PC-3 (cell line): ENCODE data around the gene SHROOM3.

Experiments used
- EZH2 ChIP-seq: fragments of 300-600 bp; sonication (generic); IDR thresholded peaks from one replicate; pipeline ENCODE4 v1.6.1; 2017; ENCODE audit warnings: antibody characterized with exemption, mild to moderate bottlenecking, low read length; ENCODE audit not compliant: unreplicated experiment
- EZH2phosphoT487 ChIP-seq: fragments of 300-600 bp; sonication (generic); IDR thresholded peaks from 2 replicates; pipeline ENCODE4 v1.6.1; 2018; ENCODE audit warnings: mild to moderate bottlenecking, antibody characterized with exemption, low read length, borderline replicate concordance
- TF ChIP-seq, protein P1 (sequence below): fragments of 300-600 bp; sonication (generic); conservative IDR thresholded peaks from 2 replicates; pipeline ENCODE4 v1.5.1; 2017; ENCODE audit warnings: antibody characterized with exemption, low read depth, mild to moderate bottlenecking, low read length

- TF ChIP-seq, protein P1, sequence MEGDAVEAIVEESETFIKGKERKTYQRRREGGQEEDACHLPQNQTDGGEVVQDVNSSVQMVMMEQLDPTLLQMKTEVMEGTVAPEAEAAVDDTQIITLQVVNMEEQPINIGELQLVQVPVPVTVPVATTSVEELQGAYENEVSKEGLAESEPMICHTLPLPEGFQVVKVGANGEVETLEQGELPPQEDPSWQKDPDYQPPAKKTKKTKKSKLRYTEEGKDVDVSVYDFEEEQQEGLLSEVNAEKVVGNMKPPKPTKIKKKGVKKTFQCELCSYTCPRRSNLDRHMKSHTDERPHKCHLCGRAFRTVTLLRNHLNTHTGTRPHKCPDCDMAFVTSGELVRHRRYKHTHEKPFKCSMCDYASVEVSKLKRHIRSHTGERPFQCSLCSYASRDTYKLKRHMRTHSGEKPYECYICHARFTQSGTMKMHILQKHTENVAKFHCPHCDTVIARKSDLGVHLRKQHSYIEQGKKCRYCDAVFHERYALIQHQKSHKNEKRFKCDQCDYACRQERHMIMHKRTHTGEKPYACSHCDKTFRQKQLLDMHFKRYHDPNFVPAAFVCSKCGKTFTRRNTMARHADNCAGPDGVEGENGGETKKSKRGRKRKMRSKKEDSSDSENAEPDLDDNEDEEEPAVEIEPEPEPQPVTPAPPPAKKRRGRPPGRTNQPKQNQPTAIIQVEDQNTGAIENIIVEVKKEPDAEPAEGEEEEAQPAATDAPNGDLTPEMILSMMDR, result no peak
- TF ChIP-seq EZH2phosphoT487 (no peak), EZH2 (no peak)
Measured at GRCh38 chr4:76488888-76489685, 54.1 kb downstream of the SHROOM3 start.
